Stimulated activated effector memory CD8-positive, alpha-beta T cell treated with anti-CD3 and anti-CD28 coated beads, Interleukin-12 subunit alpha, Interleukin-12 subunit beta, amount 100 ng/mL, for 72 hours (primary cell): ENCODE data around the gene PADI2.
A peak's percentile ranks its signal among the peaks of the same experiment; 100 is the strongest.
"Not testable (repeated sequence)": the region's sequence is repeated elsewhere in the genome, so short reads cannot be mapped to it uniquely, and the experiment has no call there.

Source experiments
- ATAC-seq: fragments of 150-1000 bp; cut with Tn5 transposase; 2 replicates; pipeline ENCODE4 v1.10.0; 2021
- DNase-seq, 2 donors: peaks; one replicate each; pipeline ENCODE4 v3.0.0; 2021 to 2022; ENCODE audit warnings: low spot score in 2 of 2
- H3K27ac Mint-ChIP-seq: one replicate; pipeline ENCODE4 v1.8.0; 2022; ENCODE audit warnings: mild to moderate bottlenecking, mixed read lengths
- H3K36me3 Mint-ChIP-seq: one replicate; pipeline ENCODE4 v1.8.0; 2022; ENCODE audit warnings: mild to moderate bottlenecking, mixed read lengths
- H3K4me1 Mint-ChIP-seq: one replicate; pipeline ENCODE4 v1.8.0; 2022; ENCODE audit warnings: mixed read lengths
- H3K4me3 Mint-ChIP-seq: one replicate; pipeline ENCODE4 v1.8.0; 2022; ENCODE audit warnings: mild to moderate bottlenecking, mixed read lengths
- H3K9me3 Mint-ChIP-seq: one replicate; pipeline ENCODE4 v1.8.0; 2022; ENCODE audit warnings: mixed read lengths

Gene PADI2

GRCh38 chr1:17066361-17067068 lies 52.7 kb downstream of the PADI2 start:
- DNase-seq (no peak), ATAC-seq (no peak)
- H3K4me1 Mint-ChIP-seq = no peaks in the 10 kb centered on the region
- H3K9me3 Mint-ChIP-seq = no peaks in the 10 kb centered on the region
- no peak overlapping the region for H3K4me3 Mint-ChIP-seq
- no peak overlapping the region for H3K27ac Mint-ChIP-seq
- H3K36me3 Mint-ChIP-seq = no peaks in the 10 kb centered on the region

GRCh38 chr1:17065666-17066065 lies 53.6 kb downstream of the PADI2 start:
- no peak for DNase-seq
- no peaks in the 10 kb centered on the region for H3K4me1 Mint-ChIP-seq
- no peaks in the 10 kb centered on the region for H3K9me3 Mint-ChIP-seq
- H3K4me3 Mint-ChIP-seq = no peak overlapping the region
- no peak overlapping the region for H3K27ac Mint-ChIP-seq
- H3K36me3 Mint-ChIP-seq = no peaks in the 10 kb centered on the region
- ATAC-seq = no peak

DNA sequence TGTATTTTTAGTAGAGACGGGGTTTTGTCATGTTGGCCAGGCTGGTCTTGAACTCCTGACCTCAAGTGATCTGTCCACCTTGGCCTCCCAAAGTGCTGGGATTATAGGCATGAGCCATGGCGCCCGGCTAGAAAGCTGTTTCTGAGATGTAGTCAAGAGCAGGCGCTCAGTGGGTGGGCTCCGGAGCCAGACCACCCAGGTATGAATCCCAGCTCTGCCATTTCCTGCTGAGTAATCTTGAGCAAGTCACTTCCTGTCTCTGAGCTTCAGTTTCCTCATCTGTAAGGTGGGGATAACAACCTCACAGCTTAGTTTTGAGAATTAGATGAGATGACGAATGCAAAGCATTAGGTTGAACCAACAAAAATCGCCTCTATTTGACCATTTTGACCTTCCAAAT lies 56.5 kb downstream of the PADI2 start:
- H3K36me3 Mint-ChIP-seq, ATAC-seq, H3K9me3 Mint-ChIP-seq, DNase-seq, H3K27ac Mint-ChIP-seq, H3K4me1 Mint-ChIP-seq, H3K4me3 Mint-ChIP-seq: not testable (repeated sequence)

- DNase-seq (no peak), ATAC-seq (no peak)
- no peaks in the 10 kb centered on the region for H3K9me3 Mint-ChIP-seq
- H3K4me3 Mint-ChIP-seq = no peak overlapping the region
- H3K27ac Mint-ChIP-seq = no peak overlapping the region
- H3K36me3 Mint-ChIP-seq = no peaks in the 10 kb centered on the region
- no peaks in the 10 kb centered on the region for H3K4me1 Mint-ChIP-seq
Measured at GRCh38 chr1:17061892-17062291, 57.4 kb downstream of the PADI2 start.

GRCh38 chr1:17061486-17061885 lies 57.8 kb downstream of the PADI2 start:
- ATAC-seq (no peak), DNase-seq (no peak)
- H3K27ac Mint-ChIP-seq = no peak overlapping the region
- H3K4me3 Mint-ChIP-seq = no peak overlapping the region
- no peaks in the 10 kb centered on the region for H3K9me3 Mint-ChIP-seq
- no peaks in the 10 kb centered on the region for H3K4me1 Mint-ChIP-seq
- H3K36me3 Mint-ChIP-seq = no peaks in the 10 kb centered on the region

DNA sequence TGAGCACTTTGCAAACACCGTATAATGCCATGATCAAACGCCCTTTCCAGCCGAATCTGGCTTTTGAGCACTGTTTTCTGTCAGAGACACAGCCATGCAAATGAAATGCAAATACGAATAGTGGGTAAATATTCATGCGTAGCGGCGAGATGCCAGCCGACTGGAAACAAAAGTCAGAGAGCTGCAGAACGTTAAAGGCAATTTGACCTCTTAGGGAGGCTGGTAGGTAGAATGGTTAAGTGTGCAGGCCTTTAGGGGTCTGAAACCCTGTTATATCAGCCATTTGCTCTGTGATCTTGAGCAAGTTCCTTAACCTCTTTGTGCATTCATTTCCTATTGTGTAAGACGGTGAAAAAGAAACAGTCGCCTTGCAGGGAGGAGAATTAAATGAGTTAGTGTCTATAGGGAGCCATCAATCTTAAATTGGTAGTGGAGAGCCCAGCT lies 58.9 kb downstream of the PADI2 start:
- DNase-seq (no peak), ATAC-seq (no peak)
- Mint-ChIP-seq H3K27ac (no peak overlapping the region), H3K4me1 (no peaks in the 10 kb centered on the region), H3K4me3 (no peak overlapping the region), H3K9me3 (no peaks in the 10 kb centered on the region), H3K36me3 (no peaks in the 10 kb centered on the region)

- no peak overlapping the region for H3K4me3 Mint-ChIP-seq
- DNase-seq (peak; percentile 24 to 63), ATAC-seq (peak; percentile 88)
- H3K36me3 Mint-ChIP-seq = peaks cover 6% of the 10 kb centered on the region
- no peaks in the 10 kb centered on the region for H3K4me1 Mint-ChIP-seq
- H3K9me3 Mint-ChIP-seq = no peaks in the 10 kb centered on the region
- H3K27ac Mint-ChIP-seq = no peak overlapping the region
Measured at GRCh38 chr1:17059391-17060305, 59.6 kb downstream of the PADI2 start.

DNA sequence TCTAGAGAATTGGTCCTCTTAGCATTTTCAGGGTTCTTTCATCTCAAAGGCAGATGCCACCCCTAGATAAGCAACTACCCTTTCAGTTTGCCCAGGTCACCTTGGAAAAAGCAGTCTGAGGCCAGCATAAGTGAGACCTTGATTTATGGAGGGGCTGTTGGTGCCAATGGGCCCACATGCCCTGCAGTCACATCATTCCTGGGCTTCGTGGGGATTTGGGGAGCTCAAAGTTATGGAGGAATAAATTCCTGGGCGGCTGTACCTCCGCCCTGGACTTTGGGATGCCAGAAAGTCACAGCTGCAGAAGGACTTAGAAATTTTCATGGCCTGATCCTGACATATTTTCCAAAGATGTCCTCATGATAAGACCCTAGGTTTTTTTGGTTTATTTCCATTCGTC lies 62.7 kb downstream of the PADI2 start:
- DNase-seq (no peak), ATAC-seq (no peak)
- Mint-ChIP-seq H3K4me3 (no peak overlapping the region), H3K9me3 (no peaks in the 10 kb centered on the region), H3K4me1 (peaks cover 11% of the 10 kb centered on the region), H3K36me3 (peaks cover 23% of the 10 kb centered on the region), H3K27ac (no peak overlapping the region)

GRCh38 chr1:17055801-17056200 lies 63.5 kb downstream of the PADI2 start:
- DNase-seq = no peak
- no peak for ATAC-seq
- Mint-ChIP-seq H3K9me3 (no peaks in the 10 kb centered on the region), H3K27ac (no peak overlapping the region), H3K36me3 (peaks cover 30% of the 10 kb centered on the region), H3K4me3 (no peak overlapping the region), H3K4me1 (peaks cover 17% of the 10 kb centered on the region)

DNA sequence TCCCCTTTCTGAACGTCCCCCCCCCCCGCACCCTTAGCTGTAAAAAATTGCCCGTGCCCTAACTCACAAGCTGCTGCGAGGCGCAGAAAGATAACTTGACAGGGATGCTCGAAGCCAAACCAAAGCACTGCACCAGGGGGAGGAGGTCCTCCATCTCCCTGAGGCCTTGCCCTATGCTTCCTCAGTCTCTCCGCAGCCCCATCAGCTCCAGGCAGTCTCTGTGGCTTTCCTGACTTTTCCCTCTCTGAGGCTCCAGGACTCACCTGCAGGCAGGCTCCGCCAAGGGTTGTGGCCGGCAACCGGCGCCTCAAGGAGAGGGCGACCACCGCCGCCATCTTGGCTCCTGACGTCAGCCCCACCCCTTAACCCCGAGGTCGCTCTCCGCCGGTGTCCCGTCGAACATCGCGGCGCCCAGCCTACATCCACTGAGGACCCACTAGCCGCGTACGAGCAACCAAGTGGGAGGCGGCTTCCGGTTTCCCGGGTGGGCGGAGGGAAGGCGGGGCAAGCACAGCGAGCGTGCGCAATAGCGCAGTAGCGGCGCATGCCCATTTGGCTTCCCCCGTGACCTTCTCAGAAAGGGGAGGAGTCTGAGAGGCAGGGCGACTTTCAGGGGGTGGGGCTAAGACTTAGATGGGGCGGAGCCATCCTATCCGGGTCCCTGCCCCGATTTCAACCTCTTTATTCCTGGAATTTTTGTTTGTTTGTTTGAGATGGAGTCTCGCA lies 65.4 kb downstream of the PADI2 start, which contains the start of gene SDHB:
Gene SDHB (minus strand): TSS at position 348 of the 726 bp plus-strand sequence. CDS start 13 bp downstream, at position 335.
- Mint-ChIP-seq H3K36me3 (peaks cover 50% of the 10 kb centered on the region), H3K4me3 (peak within 1 kb of the TSS; percentile 95), H3K4me1 (peaks cover 17% of the 10 kb centered on the region), H3K27ac (peak within 1 kb of the TSS; percentile 98), H3K9me3 (no peaks in the 10 kb centered on the region)
- peak; percentile 99 for ATAC-seq
- peak; percentile 98 to 100 for DNase-seq

GRCh38 chr1:17053086-17053684 lies 66.1 kb downstream of the PADI2 start:
- ATAC-seq (no peak), DNase-seq (no peak)
- Mint-ChIP-seq H3K9me3 (no peaks in the 10 kb centered on the region), H3K27ac (peak overlapping the region; percentile 98), H3K4me1 (peaks cover 17% of the 10 kb centered on the region), H3K36me3 (peaks cover 56% of the 10 kb centered on the region), H3K4me3 (peak overlapping the region; percentile 95)

DNA sequence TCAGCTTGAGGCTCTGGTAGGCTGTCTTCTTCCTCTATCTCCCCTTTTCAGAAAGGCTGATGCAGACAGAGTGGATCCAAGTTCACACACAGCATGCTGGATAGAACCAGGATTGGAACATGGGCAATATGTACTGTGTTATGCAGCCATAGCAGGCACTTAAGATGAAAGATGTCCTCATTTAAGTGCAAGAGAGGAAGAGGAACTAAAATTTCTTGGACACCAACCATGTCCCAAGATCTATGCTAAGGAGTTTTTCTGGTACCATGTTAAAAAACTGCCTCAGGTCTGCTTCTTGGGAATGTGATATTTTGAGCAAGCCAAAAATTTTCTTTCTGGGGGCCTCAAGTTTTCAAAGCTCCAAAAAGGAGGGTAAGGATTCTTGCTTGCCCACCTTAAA lies 66.6 kb downstream of the PADI2 start:
- Mint-ChIP-seq H3K36me3 (peaks cover 61% of the 10 kb centered on the region), H3K27ac (no peak overlapping the region)
- DNase-seq = no peak

DNA sequence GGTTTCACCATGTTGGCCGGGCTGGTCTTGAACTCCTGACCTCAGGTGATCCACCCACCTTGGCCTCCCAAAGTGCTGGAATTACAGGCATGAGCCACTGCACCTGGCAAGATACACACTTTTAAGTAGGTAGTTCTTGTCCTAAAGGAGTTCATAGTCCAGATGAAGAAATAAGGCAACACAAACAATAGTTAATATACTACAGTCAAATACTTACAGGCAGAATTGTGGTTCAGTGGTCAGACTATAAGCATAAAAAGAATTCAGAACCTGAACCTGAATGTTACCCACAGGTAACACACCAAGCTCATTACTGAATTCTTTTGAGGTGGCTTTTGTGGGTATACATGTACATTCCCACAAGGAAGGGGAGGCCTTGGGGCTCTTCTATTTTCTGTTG lies 67.2 kb downstream of the PADI2 start:
- Mint-ChIP-seq H3K27ac (no peak overlapping the region), H3K4me3 (peak overlapping the region; percentile 95), H3K9me3 (no peaks in the 10 kb centered on the region), H3K4me1 (peaks cover 17% of the 10 kb centered on the region), H3K36me3 (peaks cover 63% of the 10 kb centered on the region)
- no peak for ATAC-seq
- no peak for DNase-seq

More for the DNA sequence above, 66.6 kb downstream of the PADI2 start:
- Mint-ChIP-seq H3K4me3 (peak overlapping the region; percentile 95), H3K9me3 (no peaks in the 10 kb centered on the region), H3K4me1 (peaks cover 17% of the 10 kb centered on the region)
- ATAC-seq = no peak

- Mint-ChIP-seq H3K36me3 (peaks cover 70% of the 10 kb centered on the region), H3K9me3 (no peaks in the 10 kb centered on the region), H3K4me1 (peaks cover 12% of the 10 kb centered on the region), H3K27ac (no peak overlapping the region), H3K4me3 (no peak overlapping the region)
- ATAC-seq (no peak), DNase-seq (no peak)
Measured at GRCh38 chr1:17047924-17048323, 71.3 kb downstream of the PADI2 start.

GRCh38 chr1:17046334-17046657 lies 73.0 kb downstream of the PADI2 start:
- H3K4me3 Mint-ChIP-seq = no peak overlapping the region
- peaks cover 10% of the 10 kb centered on the region for H3K4me1 Mint-ChIP-seq
- DNase-seq (no peak), ATAC-seq (no peak)
- H3K27ac Mint-ChIP-seq = no peak overlapping the region
- H3K9me3 Mint-ChIP-seq = no peaks in the 10 kb centered on the region
- H3K36me3 Mint-ChIP-seq = peaks cover 83% of the 10 kb centered on the region
